ENCODE data around the gene FBXO17.
"Not testable (repeated sequence)": the region's sequence is repeated elsewhere in the genome, so short reads cannot be mapped to it uniquely, and the experiment has no call there.

Gene FBXO17

DNA sequence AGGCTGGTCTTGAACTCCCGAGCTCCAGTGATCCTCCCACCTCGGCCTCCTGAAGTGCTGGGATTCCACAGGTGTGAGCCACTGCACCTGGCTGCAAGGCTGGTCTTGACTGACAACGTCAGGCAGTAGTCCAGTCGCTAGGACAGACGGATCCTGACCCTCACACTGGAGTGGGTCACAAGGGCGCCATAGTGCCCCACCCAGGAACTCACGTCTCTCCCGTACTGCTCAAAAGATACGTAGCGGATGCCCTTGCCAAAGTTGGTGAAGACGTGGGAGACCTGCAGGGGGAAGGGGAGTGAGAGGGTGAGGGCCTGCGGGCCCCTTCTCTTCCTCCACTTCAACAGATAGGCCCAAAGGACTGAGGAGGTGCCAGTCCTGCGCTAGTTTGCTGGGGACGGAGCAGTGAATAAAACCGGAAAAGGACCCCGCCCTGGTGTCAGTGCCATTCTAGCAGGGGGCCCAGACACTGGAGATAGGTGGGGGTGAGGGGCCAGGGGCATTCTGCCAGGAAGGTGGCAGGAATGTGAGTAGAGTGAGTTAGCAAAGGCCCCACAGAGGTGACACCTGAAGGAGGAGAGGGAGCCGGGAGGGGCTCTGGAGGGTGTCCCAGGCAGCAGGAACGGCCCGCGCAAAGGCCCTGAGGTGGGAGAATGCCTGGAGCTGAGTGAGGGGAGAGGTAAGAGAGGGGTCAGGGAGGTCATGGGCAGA is 32.9 kb downstream of the FBXO17 start:
- DNase-seq (ENCODE audit: low spot score), result no peak

DNA sequence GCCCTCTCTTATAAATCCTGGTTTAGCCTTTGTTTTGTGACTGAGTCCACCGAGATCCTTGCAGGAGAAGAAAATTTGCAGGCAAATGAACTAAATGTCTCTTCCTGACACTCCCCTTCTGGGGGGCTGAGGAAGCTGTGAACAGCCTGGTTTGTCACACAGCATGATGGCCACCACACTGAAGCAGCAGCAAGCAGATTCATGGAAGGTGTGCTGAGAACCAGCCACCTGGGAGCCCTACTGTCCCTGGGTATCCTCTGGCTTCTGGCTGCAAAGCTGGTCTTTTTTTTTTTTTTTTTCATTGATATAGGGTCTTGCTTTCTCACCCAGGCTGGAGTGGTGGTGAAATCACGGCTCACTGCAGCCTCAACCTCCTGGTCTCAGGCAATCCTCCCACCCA is 33.6 kb downstream of the FBXO17 start:
- no peak for DNase-seq (ENCODE audit: low spot score)

DNA sequence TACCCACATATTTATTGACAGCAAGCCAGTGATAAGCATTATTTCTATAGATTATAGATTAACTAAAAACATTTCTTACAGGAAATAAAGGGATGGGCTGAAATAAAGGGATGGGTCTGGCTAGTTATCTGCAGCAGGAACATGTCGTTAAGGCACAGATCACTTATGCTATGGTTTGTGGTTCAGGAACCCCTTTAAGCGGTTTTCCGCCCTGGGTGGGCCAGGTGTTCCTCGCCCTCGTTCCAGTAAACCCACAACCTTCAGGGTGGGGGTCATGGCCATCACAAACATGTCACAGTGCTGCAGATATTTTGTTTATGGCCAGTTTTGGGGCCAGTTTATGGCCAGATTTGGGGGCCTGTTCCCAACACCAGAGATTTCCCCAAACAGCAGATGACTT is 34.1 kb downstream of the FBXO17 start:
- DNase-seq (ENCODE audit: low spot score), result not testable (repeated sequence)

DNA sequence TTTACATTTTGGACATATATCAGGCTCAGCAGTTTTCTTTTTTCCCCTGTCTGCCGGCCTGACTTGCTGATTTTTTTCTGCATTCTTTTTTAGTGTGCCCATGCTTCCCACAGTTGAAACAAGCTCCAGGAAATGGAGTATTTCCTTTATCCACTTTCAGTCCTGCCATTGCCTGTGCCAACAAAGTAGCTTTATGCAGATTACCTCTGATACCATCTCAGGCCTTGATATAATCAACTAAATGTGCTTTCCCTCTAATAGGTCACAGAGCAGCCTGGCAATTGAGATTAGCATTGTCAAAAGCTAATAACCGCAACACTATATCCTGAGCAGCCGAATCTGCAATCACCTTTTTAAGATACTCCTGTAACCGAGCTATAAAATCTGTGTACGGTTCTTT is 35.6 kb downstream of the FBXO17 start:
- no peak for DNase-seq (ENCODE audit: low spot score)

DNA sequence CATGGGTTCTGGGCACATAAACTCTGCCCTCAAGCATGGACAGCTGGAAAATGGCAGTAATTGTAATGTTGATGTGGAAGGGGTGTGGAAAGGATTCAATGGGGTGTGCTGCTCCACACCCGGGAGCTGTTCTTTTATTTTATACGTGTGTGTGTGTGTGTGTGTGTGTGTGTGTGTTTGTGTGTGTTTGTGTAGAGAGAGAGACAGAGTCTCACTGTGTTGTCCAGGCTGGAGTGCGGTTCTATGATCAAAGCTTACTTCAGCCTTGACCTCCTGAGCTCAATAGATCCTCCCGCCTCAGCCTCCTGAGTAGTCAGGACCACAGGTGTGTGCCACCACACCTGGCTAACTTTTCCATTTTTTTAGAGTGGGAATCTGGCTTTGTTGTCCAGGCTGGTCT is 42.0 kb downstream of the FBXO17 start:
- DNase-seq (ENCODE audit: low spot score), result no peak

DNA sequence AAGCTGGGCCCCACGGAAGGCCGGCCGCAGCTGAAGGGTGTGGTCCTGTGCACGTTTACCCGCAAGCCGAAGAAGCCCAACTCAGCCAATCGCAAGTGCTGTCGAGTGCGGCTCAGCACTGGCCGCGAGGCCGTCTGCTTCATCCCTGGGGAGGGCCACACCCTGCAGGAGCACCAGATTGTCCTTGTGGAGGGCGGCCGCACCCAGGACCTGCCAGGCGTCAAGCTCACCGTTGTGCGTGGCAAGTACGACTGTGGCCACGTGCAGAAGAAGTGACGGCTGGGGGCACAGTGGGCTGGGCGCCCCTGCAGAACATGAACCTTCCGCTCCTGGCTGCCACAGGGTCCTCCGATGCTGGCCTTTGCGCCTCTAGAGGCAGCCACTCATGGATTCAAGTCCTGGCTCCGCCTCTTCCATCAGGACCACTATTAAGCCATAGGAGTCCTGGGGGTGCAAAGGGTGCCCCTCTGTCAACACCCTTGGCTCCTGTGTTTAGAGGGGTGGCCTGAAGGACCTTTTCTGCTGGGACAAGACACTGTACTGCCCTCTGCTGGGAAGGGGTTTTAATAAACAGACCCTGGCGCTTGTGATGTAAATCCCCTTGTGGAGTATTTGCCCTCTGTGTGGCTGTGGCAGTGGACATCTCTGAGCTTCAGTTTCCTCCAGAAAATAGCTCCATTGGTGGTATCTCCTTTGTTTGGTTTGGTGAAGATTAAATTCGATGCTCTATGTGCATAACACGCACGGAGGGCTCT is 42.9 kb downstream of the FBXO17 start:
- DNase-seq (ENCODE audit: low spot score), result peak; percentile 36

DNA sequence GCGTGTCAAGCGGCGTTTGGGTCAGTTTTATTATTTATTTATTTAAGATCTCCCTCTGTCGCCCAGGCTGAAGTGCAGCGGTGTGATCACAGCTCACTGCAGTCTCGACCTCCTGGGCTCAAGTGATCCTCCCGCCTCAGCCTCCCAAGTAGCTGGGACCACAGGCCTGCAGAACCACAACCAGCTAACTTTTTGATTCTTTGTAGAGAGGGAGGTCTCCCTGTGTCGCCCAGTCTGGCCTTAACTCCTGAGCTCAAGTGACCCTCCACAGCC is 44.1 kb downstream of the FBXO17 start:
- no peak for DNase-seq (ENCODE audit: low spot score)

DNA sequence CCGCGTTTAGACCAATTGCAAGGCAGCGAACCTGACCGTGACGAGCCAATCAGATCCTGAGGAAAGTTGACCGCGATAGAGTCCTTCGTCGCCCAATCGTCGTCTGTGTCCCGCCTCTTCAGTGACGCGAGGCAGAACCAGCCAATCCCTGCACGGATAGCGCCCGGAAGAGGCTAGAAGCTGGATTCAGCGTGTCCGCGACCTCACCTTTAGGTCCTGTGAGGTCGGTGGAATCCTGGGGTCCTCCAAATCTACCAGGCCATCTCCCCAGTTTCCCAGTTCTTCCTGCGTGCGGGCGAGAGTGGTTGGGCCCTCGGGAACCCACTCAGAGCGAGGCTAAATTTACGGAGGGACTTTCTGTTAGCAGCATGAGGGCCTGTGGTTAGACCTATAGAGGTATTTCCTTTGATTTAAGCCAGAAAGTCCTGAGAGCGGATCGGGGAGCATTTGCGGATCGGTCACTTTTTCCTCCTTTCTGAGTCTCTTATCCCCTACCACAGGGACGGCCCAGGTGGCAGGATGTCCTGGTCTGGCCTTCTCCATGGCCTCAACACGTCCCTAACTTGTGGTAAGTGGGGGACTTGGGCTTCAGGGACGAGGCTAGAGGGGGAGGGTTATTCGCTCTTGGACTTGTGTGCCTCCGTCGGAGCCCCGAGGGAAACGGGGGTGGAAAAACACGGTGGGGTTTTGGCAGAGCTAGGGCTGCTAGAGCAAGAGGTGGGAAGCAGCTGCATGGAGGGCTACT is 44.6 kb downstream of the FBXO17 start, which contains the start of gene MRPS12:
TSS of gene MRPS12 (plus strand) at position 169 of the 745 bp plus-strand sequence. CDS start at position 520, 351 bp downstream.
- peak; percentile 100 for DNase-seq (ENCODE audit: low spot score)

DNA sequence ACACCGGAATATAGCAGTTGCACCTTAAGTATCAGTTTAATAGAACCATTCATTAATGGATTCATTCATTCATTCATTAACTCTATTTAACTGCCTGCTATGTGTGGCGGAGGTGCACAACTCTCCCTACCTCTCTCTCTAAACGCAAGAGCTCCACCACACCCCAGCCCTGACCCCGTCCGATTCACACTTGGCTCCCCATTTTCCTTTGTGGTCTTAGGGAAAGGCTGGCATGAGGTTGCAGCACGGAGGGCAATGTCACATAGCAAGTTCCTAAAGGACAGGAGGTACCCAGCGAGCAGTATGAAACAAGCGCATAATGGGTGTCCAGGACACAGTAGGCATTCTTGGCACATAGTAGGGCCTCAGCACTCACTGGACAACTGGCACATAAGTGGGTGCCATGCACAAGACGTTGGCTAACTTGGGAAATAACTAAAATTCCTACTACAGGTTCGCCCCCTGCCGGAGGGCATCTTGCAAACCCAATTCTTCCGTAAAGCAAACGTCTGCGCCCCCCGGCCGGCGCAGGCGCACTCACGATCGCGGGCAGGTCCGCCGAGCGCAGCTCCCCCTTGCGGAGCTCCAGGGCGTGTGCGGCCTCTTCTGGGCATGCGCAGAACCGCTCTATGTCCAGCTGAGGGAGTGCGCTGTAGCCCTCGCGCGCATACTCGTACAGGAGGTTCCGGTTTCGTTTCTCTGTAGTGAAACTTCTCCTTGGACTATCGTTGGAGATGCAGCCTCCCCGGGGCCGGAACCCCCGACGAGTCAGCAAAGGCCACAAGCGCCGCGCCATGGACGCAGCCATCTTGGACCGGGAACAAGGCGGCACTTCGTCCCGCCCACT is 45.4 kb downstream of the FBXO17 start, which contains the start of gene SARS2:
TSS of gene SARS2 (minus strand) at position 835 of the 847 bp plus-strand sequence. CDS start at position 808, 27 bp downstream.
- peak; percentile 93 for DNase-seq (ENCODE audit: low spot score)

DNA sequence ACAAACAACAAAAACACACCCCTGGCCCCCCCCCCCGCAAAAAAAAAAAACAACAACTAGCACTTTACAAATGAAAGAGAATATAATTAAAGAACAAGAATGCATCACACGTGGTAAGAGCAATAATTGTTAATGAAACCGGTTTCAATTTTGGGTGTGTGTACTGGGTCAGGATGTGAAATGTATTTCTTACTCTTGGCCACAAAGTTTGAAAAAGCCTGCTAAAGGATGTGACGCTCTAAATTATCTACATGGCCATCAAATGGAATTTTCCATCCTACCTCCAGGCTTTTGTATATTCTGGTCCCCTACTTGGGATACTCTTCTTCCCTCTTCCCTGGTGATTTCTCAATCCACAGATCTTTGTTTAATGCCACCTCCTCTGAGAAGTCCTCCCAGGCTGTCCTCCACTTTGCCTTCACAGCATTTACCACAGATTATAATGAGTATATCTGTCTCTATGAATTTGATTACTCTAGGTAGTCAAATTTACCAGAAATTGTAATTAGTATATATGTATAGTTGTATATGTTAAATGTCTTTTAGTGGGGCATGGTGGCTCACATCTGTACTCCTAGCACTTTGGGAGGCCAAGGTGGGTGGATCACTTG is 47.0 kb downstream of the FBXO17 start:
- no peak for DNase-seq (ENCODE audit: low spot score)

DNA sequence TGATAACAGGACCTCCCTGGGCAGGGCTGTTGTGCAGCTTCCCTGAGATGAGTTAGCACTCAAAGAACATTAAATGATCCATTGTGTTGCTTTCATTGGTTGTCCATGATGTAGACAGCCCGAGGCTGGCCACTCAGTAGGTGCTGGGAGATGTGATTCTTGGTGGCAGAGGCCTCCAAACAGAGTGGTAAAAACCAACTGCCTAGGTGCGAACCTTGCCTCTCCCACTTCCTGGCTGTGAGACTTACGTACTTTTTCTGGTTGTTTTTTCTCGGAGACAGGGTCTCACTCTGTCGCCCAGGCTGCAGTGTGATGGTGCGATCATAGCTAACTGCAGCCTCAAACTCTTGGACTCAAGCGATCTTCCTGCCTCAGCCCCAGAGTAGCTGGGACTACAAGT is 51.2 kb downstream of the FBXO17 start:
- no peak for DNase-seq (ENCODE audit: low spot score)

DNA sequence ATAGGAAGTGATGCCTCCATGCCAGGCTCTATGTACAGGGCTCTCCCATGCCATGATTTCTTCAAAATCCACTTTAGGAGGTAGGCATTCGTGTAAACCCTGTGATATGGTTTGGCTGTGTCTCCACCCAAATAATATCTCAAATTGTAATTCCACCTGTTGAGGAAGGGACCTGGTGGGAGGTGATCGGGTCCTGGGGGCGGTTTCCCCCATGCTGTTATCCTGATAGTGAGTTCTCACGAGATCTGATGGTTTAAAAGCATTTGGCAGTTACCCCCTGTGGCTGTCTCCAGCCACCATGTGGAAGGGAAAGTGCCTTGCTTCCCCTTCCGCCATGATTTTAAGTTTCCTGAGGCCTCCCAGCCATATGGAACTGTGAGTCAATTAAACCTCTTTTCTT is 53.1 kb downstream of the FBXO17 start:
- DNase-seq (ENCODE audit: low spot score), result no peak

DNA sequence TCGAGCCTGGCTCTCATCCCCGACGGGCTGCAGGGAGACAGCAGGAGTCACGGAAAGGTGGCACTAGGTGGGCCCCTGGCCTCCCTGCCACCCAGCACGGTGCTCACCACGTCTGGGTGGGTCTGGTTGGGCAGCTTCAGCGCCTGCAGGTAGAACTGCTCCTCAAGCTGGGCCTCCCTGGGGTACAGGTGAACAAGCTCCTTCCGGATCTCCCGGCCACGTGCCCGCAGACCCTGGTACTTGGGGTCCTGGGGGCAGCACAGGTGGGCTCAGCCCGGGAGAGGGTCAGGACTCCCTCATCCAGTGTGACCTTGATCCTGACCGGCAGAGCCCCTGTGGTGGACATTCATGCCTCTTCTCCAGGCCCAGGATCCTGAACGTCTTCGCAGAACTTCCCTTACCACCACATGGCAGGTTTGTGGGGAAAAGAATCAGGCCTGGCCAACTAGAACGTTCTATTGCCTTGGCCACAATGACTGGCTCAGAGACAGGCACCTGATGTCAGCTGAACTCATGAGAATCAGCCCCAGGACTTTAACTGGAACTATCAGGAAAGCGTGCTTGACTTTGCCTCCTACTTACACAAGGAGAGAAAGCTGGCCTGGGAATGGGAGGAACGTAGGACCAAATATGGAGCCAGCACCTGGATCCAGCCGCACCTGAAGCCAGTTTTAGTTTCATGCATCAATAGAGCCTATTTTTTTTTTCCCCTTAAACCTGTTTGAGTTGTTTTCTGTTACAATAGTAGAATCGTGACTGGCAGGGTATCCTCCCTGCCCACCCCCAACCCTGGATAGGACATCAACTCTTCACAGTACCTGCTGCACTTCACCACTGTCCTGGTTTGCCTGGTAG is 53.9 kb downstream of the FBXO17 start:
- DNase-seq (ENCODE audit: low spot score), result no peak

DNA sequence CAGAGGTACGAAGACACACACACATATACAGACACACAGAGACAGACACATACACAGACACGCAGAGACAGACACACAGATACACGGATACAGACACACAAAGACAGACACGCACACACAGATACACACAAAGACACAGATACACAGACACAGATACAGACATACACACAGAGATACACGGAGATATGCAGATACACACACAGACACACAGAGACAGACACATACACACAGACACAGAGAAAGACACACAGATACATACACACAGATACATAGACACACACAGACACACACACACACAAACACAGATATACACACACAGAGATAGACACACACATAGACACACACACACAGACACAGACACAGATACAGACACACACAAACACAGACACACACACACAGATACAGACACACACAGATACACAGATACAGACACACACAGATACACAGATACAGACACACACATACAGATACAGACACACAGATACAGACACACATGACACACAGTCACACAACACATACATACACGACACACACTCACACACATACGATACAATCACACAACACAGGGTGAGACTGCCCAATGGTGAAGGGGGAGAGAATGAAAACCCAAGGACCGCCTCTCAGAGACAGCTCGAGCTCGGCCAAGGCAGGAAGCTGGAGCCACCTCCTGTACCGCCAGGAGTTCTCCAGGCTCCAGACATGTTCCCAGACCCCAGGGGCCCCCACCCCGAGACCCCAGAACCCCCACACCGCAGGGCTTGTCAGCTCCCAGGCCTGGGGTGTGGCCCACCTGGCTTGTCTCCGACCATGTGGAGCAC is 54.7 kb downstream of the FBXO17 start:
- DNase-seq (ENCODE audit: low spot score), result no peak

DNA sequence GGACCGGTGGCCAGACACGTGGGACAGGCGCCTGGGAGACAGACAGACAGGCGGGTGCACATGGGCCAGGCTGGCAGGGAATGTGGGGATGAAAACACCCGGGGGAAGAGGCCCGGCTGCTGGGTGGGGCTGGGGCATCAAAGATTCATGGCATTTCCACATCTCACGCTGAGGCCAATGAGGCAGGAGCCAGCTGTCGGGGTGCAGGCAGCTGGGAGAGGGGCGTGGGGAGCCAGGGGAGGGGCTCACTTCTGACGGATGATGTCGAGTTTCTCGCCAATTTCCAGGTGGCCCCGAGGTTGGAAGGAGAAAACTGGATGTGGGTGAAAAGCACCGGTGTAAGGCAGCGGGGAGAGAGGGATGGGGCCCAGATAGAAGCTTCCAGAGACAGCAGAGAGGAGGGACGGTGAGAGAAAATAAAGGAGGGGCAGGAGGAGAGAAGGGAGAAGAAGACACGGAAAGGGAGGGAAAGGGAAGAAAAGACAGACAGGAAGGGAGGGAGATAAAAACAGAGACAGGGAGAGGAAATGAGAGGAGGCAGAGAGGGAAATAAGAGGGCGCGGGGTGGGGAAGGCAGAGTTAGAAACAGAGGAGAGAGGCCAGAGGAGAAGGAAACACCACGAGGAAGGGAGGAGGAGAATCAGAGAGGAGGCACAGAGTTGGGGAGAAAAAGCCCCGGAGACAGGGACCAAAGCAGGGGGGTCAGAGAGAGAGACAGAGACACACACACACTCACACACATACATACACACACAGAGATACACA is 55.5 kb downstream of the FBXO17 start:
- no peak for DNase-seq (ENCODE audit: low spot score)

DNA sequence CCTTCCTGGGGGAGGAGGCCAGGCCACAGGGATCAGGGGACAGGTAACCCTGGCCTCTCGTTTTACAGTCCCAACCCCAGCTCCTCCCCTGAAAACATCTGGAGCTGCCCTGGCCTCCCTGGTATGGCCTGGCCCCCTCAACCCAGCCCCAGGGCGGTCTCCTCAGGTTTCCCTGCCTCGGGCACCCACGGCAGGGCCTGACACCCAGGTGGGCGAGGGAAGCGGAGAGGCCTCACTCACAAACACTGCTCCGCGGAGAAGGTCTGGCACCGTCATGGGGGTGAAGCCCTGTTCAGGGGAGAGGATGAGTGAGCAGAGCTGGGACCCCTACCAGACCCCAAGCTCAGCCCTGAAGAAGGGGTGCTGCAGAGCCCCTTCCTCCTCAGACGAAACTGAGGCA is 57.0 kb downstream of the FBXO17 start:
- no peak for DNase-seq (ENCODE audit: low spot score)

DNA sequence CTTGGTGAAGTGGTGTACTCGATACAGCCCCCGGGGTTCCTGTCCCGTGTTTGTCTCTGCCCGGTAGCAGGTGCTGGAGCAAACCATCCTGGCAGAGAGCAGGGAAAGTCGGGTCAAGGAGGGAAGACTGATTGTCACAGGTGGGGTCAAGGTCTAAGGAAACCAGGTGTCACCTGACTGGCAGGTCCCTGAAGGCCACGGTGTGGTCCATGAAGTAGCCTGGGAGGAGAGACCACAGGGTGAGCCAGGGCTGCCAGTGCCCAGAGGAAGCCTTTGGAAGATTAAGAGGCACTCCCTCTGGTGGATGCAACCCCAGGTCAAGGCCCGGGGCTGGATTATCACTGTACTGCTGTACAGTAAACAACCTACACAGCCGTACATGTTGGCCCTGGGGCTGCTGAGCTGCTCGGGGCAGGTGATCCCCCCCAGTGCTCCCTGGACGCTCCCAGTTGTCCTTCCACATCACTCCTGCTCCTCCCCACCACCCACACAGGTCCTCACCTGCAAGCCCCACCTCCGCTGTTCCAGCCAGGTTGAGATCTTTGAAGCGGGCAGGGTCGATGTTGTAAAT is 57.5 kb downstream of the FBXO17 start:
- peak; percentile 65 for DNase-seq (ENCODE audit: low spot score)

DNA sequence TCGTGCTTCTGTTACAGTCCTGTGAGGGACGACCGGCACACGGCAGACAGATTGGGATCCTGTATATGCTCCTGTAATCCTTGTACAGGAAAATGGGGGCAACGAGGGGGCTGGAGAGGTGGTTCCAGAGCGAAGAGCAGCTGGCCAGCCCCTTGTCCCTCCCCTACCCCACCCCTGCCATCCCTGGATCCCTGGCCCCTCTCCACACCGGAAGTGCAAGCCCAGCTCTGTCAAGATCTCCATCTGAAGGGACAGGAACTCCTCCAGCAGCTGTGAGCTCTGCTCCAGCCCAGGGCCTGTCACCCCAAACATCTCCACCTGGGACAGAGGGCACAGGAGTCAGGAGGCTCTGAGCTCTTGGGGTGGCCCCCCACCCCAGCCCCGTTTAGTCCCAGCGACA is 58.0 kb downstream of the FBXO17 start:
- no peak for DNase-seq (ENCODE audit: low spot score)
